NK-92 (cell line): ENCODE measurements around the gene IDH1.
"Not testable (repeated sequence)": the region's sequence is repeated elsewhere in the genome, so short reads cannot be mapped to it uniquely, and the experiment has no call there.

ENCODE experiments used
- DNase-seq: peaks from one replicate; lab custom pipeline; 2025; ENCODE audit not compliant: unreplicated experiment; lab: John Stamatoyannopoulos, UW

IDH1 gene

DNA sequence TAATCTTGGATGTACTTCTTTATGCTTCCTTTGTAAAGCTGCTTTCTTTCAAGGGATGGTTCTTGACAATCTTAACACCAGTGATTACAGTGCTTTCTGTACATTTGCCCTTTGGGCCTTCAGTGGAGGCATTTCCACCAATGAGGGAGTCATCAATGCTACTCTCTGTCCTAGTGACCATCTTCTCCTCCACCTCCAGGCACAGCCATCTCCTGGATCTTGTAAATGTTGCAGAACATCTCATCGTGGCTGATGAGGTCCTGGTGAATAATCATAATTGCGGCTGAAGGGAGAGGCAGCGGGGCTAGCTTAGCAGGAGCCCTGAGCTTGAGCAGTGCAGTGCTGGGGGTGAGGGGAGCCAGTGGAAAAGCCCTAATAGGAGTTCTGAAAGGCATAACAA lies 32.5 kb downstream of the IDH1 start:
- DNase-seq = no peak

GRCh38 chr2:208221873-208222272 lies 33.0 kb downstream of the IDH1 start:
- DNase-seq = not testable (repeated sequence)

GRCh38 chr2:208210688-208211451 lies 44.0 kb downstream of the IDH1 start:
- no peak for DNase-seq

- DNase-seq = no peak
These were observed 46.4 kb downstream of the IDH1 start for GRCh38 chr2:208208335-208209085.

- DNase-seq = no peak
These were observed 47.1 kb downstream of the IDH1 start for GRCh38 chr2:208207769-208208168.

- DNase-seq = no peak
These were observed 50.7 kb downstream of the IDH1 start for GRCh38 chr2:208204166-208204565.

DNA sequence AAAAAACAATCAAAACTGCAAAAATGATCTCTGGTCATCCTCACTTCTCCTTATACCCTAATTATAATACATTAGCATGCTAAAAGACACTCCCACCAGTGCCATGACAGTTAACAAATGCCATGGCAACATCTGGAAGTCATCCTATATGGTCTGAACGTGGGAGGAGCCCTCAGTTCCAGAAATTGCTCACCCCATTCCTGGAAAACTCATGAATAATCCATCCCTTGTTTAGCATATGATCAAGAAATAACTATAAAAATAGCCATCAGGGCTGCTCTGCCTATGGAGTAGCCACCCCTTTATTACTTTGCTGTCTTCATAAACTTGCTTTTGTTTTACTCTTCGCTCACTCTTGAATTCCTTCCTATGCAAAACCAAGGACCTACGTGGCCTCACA lies 59.3 kb downstream of the IDH1 start:
- DNase-seq = no peak

GRCh38 chr2:208192611-208193236 lies 62.1 kb downstream of the IDH1 start:
- no peak for DNase-seq

DNA sequence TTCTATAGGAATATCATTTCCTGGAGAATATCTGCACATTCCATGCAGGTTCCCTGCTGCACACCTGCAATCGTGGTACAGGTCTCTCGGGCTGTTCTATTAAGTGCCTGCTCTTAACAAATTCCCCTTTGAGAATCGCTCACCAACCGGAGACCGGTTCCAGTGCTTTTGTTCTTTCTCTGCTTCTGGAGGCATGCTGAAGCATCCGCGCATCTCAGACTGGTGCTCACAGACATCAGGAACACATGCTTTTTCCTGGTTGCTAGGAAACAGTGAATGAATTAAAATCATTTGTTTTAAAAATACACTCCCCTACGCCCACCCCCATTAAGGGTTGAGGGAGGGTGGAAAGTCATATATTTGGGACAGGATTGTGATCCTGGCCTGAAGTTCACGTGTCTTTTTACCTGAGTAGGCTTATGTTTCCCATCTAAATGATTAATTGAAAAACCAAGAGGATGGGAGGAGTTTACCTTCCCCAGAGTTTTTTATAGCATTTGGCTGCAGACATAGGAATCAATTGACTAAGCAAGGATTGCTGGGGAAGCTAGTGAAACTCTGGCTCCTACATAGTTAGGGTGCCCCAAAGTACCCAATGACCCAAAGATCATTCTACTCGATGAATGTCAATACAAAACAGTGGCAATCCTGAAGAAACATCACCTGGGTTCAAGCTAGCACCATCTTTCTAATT lies 64.9 kb downstream of the IDH1 start, which contains the start of gene C2orf80:
Gene C2orf80, minus strand, starts transcription at position 221 of the 694 bp plus-strand sequence. CDS start 3,044 bp downstream, outside the sequence.
- DNase-seq = no peak

GRCh38 chr2:208189069-208189809 lies 65.6 kb downstream of the IDH1 start:
- DNase-seq = no peak

DNA sequence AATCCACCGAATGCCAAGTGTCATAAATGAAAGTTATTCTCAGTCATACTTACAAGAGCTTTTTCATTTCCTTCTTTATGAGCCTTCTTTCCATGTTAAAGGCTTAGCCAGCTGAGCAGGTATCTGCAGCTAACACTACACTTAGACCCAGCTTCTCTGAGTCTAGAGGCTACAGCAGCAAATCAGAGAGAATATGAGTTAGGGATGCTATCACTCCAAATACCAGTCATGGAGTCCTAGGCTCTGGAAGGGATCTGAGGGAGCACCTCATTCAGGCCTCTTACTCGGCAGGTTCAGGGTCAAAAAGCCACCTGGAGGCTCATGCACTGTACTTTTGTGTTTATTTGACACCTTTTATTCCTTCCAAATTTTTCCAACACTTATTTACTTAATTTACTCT lies 68.0 kb downstream of the IDH1 start:
- no peak for DNase-seq

- DNase-seq = no peak
These were observed 68.4 kb downstream of the IDH1 start for GRCh38 chr2:208186465-208186864.
